ENCODE measurements around the gene ANKRD6.

GRCh38 chr6:89563866-89564265, 130.9 kb downstream of the ANKRD6 start:
- no peak for TF ChIP-seq CTCF (IDR thresholded peaks at IDR 0.05)
- no peak for TF ChIP-seq EZH2 (IDR thresholded peaks at IDR 0.05; ENCODE audit: borderline replicate concordance, insufficient read depth, low read depth, low read length, poor library complexity, severe bottlenecking)

Data from B cell (primary cell).